ENCODE data around the gene MAP2K3.

DNA sequence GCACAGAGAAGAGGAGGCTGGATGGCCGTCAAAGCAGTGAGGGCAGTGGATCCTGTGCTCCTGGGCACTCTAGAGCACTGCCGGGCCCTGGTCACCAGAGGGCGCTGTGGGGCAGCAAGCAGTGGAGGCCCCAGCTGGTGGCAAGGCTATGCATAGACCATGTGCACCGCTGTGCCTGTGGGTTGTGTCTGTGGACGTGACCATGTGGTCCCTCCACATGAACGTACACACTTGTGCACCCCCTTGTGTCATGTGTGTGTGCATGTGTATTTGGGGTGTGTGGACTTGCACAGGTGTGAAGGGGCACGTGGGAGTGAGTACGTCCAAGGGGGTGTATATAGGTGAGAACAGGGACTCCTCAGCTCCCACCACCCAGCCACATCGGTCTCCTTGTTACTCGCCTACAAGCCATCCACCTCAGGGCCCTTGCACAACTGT, 4.4 kb upstream of the MAP2K3 start:
- TF ChIP-seq EP300 (IDR thresholded peaks at IDR 0.05): no peak
- TF ChIP-seq, protein P1, sequence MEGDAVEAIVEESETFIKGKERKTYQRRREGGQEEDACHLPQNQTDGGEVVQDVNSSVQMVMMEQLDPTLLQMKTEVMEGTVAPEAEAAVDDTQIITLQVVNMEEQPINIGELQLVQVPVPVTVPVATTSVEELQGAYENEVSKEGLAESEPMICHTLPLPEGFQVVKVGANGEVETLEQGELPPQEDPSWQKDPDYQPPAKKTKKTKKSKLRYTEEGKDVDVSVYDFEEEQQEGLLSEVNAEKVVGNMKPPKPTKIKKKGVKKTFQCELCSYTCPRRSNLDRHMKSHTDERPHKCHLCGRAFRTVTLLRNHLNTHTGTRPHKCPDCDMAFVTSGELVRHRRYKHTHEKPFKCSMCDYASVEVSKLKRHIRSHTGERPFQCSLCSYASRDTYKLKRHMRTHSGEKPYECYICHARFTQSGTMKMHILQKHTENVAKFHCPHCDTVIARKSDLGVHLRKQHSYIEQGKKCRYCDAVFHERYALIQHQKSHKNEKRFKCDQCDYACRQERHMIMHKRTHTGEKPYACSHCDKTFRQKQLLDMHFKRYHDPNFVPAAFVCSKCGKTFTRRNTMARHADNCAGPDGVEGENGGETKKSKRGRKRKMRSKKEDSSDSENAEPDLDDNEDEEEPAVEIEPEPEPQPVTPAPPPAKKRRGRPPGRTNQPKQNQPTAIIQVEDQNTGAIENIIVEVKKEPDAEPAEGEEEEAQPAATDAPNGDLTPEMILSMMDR (IDR thresholded peaks at IDR 0.05): peak in 2 of 3 experiments; percentile 96 to 97
- TF ChIP-seq POLR2AphosphoS5 (IDR thresholded peaks at IDR 0.05): peak in 1 of 2 donors; percentile 72

Data from esophagus muscularis mucosa (tissue), 4 donors.